Measurements from ENCODE around the gene KIAA0232. TPM values are rescaled to one million over a fixed set of nuclear protein-coding genes. Genes with fewer than 3 reads are reported as not detected.
"Not testable (repeated sequence)": the region's sequence is repeated elsewhere in the genome, so short reads cannot be mapped to it uniquely, and the experiment has no call there.

Gene KIAA0232
- total RNA-seq, 1 experiment from 2014 or later, result 5.5 TPM

DNA sequence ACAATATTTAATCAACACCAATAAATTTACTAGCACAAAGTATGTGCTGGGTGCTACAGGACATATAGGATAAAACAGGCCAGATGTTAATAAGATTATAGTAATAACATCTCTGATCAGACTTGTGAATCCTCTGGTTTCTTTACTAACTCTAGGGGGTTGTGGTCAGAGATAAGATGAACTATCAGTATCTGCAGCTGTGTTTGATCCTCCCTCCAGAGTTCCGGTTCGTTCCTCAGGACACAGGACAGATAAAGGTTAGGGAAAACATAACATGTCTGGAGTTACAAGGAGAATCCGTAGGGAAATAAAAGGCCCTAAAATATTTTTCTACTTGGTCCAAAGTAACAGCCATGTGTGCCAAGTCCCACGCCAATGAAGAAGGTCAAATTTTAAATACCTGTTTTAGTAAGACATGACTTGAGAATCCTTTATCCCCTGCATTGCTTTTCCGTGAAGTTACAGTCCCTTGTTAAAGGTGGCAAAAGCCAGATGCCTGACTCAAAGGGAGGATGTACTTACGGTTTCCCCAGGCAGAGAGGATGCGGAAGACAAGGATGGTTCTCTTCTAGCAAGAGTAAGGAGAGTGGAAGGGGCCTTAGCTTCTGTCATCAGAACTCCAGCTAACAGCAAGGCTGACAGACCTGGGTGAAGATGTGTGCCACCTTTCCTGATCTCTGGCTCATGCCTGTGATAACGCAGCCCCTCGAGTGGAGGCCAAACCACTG lies 44.4 kb downstream of the KIAA0232 start:
- intact Hi-C loops (cut with micrococcal nuclease), result no loop called here

DNA sequence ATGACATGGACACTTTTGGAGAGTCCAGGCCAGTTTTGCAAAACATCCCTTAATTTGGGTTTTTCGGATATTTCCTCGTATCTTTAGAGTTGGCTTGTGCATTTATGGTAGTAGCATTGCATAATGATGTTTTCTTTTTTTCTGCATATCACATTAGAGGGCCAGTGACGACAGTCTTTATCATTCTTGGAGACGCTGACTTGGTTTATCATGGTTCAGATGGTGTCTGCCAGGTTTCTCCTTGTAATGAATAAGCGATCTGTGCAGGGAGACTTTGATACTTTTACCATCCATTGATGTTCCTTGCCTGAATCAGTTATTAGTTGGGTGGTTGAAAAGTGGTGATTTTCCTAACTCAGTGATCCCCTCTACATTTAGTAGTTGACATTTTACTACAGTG lies 46.6 kb downstream of the KIAA0232 start:
- POLR2A ChIA-PET (ENCODE audit: unreplicated experiment), result no interaction called here
- 0 out of 2 replicates have a peak, but pooled peaks cover 3% of the 10 kb centered on the region for H4K20me1 ChIP-seq (ENCODE audit: low read length)
- ATAC-seq (no peak), DNase-seq (no peak)
- peaks cover 23% of the 10 kb centered on the region; the same call in 1 of the 2 replicates for H3K36me3 ChIP-seq (ENCODE audit: low read depth, low read length)
- peaks cover 14% of the 10 kb centered on the region for H3K4me1 ChIP-seq (ENCODE audit: insufficient read depth, low read length)
- no peaks in the 10 kb centered on the region for H3K27me3 ChIP-seq (ENCODE audit: low read length)
- intact Hi-C loops (cut with micrococcal nuclease), result no loop called here
- BruUV-seq (replicated peaks), result no TSS peak
- no peak overlapping the region for H2AFZ ChIP-seq (ENCODE audit: low read length)
- no peak overlapping the region for H3K27ac ChIP-seq (ENCODE audit: low read length)
- CTCF ChIA-PET, result no interaction called here
- H3F3A ChIP-seq (ENCODE audit: low read length, unreplicated experiment), result peaks cover 4% of the 10 kb centered on the region
- no peak overlapping the region for H3K4me2 ChIP-seq (ENCODE audit: low read length)
- H3K4me3 ChIP-seq (ENCODE audit: low read length), result no peak overlapping the region
- no peaks in the 10 kb centered on the region for H3K9me3 ChIP-seq (ENCODE audit: low read length)
- TF ChIP-seq, protein P1, sequence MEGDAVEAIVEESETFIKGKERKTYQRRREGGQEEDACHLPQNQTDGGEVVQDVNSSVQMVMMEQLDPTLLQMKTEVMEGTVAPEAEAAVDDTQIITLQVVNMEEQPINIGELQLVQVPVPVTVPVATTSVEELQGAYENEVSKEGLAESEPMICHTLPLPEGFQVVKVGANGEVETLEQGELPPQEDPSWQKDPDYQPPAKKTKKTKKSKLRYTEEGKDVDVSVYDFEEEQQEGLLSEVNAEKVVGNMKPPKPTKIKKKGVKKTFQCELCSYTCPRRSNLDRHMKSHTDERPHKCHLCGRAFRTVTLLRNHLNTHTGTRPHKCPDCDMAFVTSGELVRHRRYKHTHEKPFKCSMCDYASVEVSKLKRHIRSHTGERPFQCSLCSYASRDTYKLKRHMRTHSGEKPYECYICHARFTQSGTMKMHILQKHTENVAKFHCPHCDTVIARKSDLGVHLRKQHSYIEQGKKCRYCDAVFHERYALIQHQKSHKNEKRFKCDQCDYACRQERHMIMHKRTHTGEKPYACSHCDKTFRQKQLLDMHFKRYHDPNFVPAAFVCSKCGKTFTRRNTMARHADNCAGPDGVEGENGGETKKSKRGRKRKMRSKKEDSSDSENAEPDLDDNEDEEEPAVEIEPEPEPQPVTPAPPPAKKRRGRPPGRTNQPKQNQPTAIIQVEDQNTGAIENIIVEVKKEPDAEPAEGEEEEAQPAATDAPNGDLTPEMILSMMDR (conservative IDR thresholded peaks at IDR 0.05; ENCODE audit: low read depth, low read length), result no peak
- TF ChIP-seq EZH2 (IDR thresholded peaks at IDR 0.05; ENCODE audit: low read length, unreplicated experiment), result no peak
- no peak for TF ChIP-seq EZH2phosphoT487 (IDR thresholded peaks at IDR 0.05; ENCODE audit: borderline replicate concordance, low read length)
- H3K79me2 ChIP-seq (ENCODE audit: low read length), result peaks cover 32% of the 10 kb centered on the region; the same call in 1 of the 2 replicates
- no peaks in the 10 kb centered on the region for H3K9me2 ChIP-seq (replicated peaks; ENCODE audit: low read length)
- no peak overlapping the region for H3K9ac ChIP-seq (ENCODE audit: low read length)

More for the DNA sequence above, 44.4 kb downstream of the KIAA0232 start:
- H3K36me3 ChIP-seq (ENCODE audit: low read depth, low read length), result peaks cover 23% of the 10 kb centered on the region; the same call in 1 of the 2 replicates
- ChIA-PET CTCF (no interaction called here), POLR2A (ENCODE audit: unreplicated experiment) (no interaction called here)
- H3K9me3 ChIP-seq (ENCODE audit: low read length), result no peaks in the 10 kb centered on the region
- no peaks in the 10 kb centered on the region for H3K9me2 ChIP-seq (replicated peaks; ENCODE audit: low read length)
- DNase-seq, result no peak
- peaks cover 38% of the 10 kb centered on the region for H3K79me2 ChIP-seq (ENCODE audit: low read length)
- H3K27ac ChIP-seq (ENCODE audit: low read length), result no peak overlapping the region
- peaks cover 23% of the 10 kb centered on the region for H3K4me1 ChIP-seq (ENCODE audit: insufficient read depth, low read length)
- no peak overlapping the region for H3K4me3 ChIP-seq (ENCODE audit: low read length)
- no peak for ATAC-seq
- no TSS peak for BruUV-seq (replicated peaks)
- TF ChIP-seq EZH2 (IDR thresholded peaks at IDR 0.05; ENCODE audit: low read length, unreplicated experiment) (no peak), EZH2phosphoT487 (IDR thresholded peaks at IDR 0.05; ENCODE audit: borderline replicate concordance, low read length) (no peak)
- TF ChIP-seq, protein P1 (conservative IDR thresholded peaks at IDR 0.05; ENCODE audit: low read depth, low read length), result no peak
- H3K4me2 ChIP-seq (ENCODE audit: low read length), result no peak overlapping the region
- H2AFZ ChIP-seq (ENCODE audit: low read length), result no peak overlapping the region
- 0 out of 2 replicates have a peak, but pooled peaks cover 3% of the 10 kb centered on the region for H4K20me1 ChIP-seq (ENCODE audit: low read length)
- H3F3A ChIP-seq (ENCODE audit: low read length, unreplicated experiment), result peaks cover 9% of the 10 kb centered on the region
- H3K27me3 ChIP-seq (ENCODE audit: low read length), result no peaks in the 10 kb centered on the region
- no peak overlapping the region for H3K9ac ChIP-seq (ENCODE audit: low read length)

DNA sequence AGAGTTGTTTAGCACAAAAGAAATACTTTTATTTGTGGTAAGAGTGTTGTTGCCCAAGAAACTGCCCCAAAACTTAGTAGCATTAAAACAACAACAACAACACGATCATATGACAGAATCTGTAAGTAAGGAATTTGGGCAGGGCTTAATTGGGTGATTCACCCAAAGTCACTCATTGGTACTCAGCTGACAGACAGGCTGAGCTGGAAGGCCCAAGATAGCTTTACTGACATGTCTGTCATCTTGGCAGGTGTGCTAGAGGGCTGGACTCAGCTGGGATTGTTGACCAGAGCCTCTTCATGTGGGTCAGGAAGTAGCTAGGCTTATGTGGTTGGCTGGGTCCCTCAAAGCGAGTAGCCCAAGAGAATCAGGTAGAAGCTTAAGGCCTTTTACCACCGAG lies 52.3 kb downstream of the KIAA0232 start:
- no peaks in the 10 kb centered on the region for H3K27me3 ChIP-seq (ENCODE audit: low read length)
- POLR2A ChIA-PET (ENCODE audit: unreplicated experiment), result no interaction called here
- H3F3A ChIP-seq (ENCODE audit: low read length, unreplicated experiment), result no peaks in the 10 kb centered on the region
- BruUV-seq (replicated peaks), result no TSS peak
- peaks cover 7% of the 10 kb centered on the region; the same call in 1 of the 2 replicates for H3K36me3 ChIP-seq (ENCODE audit: low read depth, low read length)
- H3K4me3 ChIP-seq (ENCODE audit: low read length), result no peak overlapping the region
- H3K9ac ChIP-seq (ENCODE audit: low read length), result no peak overlapping the region
- H3K9me2 ChIP-seq (replicated peaks; ENCODE audit: low read length), result no peaks in the 10 kb centered on the region
- peaks cover 4% of the 10 kb centered on the region; the same call in 1 of the 2 replicates for H3K4me1 ChIP-seq (ENCODE audit: insufficient read depth, low read length)
- ATAC-seq, result peak; percentile 92
- no peak overlapping the region for H3K27ac ChIP-seq (ENCODE audit: low read length)
- no peaks in the 10 kb centered on the region for H3K79me2 ChIP-seq (ENCODE audit: low read length)
- intact Hi-C loops (cut with micrococcal nuclease), result no loop called here
- H3K4me2 ChIP-seq (ENCODE audit: low read length), result no peak overlapping the region
- H4K20me1 ChIP-seq (ENCODE audit: low read length), result no peaks in the 10 kb centered on the region
- no peak overlapping the region for H2AFZ ChIP-seq (ENCODE audit: low read length)
- H3K9me3 ChIP-seq (ENCODE audit: low read length), result no peaks in the 10 kb centered on the region
- CTCF ChIA-PET, result interaction anchor here (0.7 kb wide), 1 partner anchor 50 kb away, joined by 3 read pairs; no protein-coding TSS in a partner anchor
- TF ChIP-seq, protein P1 (conservative IDR thresholded peaks at IDR 0.05; ENCODE audit: low read depth, low read length), result no peak
- TF ChIP-seq EZH2 (IDR thresholded peaks at IDR 0.05; ENCODE audit: low read length, unreplicated experiment), result no peak
- no peak for TF ChIP-seq EZH2phosphoT487 (IDR thresholded peaks at IDR 0.05; ENCODE audit: borderline replicate concordance, low read length)
- DNase-seq, result peak; percentile 69

DNA sequence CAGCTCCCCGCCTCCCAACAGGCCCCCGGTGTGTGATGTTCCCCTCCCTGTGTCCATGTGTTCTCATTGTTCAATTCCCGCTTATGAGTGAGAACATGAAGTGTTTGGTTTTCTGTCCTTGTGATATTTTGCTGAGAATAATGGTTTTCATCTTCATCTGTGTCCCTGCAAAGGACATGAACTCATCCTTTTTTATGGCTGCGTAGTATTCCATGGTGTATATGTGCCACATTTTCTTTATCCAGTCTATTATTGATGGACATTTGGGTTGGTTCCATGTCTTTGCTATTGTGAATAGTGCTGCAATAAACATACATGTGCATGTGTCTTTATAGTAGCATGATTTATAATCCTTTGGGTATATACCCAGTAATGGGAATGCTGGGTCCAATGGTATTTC lies 53.1 kb downstream of the KIAA0232 start:
- H3K27me3 ChIP-seq (ENCODE audit: low read length); H4K20me1 ChIP-seq (ENCODE audit: low read length); BruUV-seq (replicated peaks); H3K27ac ChIP-seq (ENCODE audit: low read length); H3K4me1 ChIP-seq (ENCODE audit: insufficient read depth, low read length); H3K79me2 ChIP-seq (ENCODE audit: low read length); H3K9me2 ChIP-seq (replicated peaks; ENCODE audit: low read length); H3K4me3 ChIP-seq (ENCODE audit: low read length); H3F3A ChIP-seq (ENCODE audit: low read length, unreplicated experiment); H2AFZ ChIP-seq (ENCODE audit: low read length); POLR2A ChIA-PET (ENCODE audit: unreplicated experiment); CTCF ChIA-PET; ATAC-seq; H3K36me3 ChIP-seq (ENCODE audit: low read depth, low read length); H3K9me3 ChIP-seq (ENCODE audit: low read length); H3K4me2 ChIP-seq (ENCODE audit: low read length); H3K9ac ChIP-seq (ENCODE audit: low read length); DNase-seq; intact Hi-C loops (cut with micrococcal nuclease): not testable (repeated sequence)
